ENCODE data around the gene ZYG11A.

The ZYG11A gene

GRCh38 chr1:52880206-52880605 is 37.6 kb downstream of the ZYG11A start:
- DNase-seq, result no peak

- no peak for DNase-seq
These were observed 44.9 kb downstream of the ZYG11A start for GRCh38 chr1:52887483-52887882.

- DNase-seq, result no peak
These were observed 50.1 kb downstream of the ZYG11A start for GRCh38 chr1:52892424-52893215.

GRCh38 chr1:52899445-52899894 is 56.9 kb downstream of the ZYG11A start:
- no peak for DNase-seq

- DNase-seq, result no peak
These were observed 57.8 kb downstream of the ZYG11A start for GRCh38 chr1:52900402-52900801.

GRCh38 chr1:52901384-52901783 is 58.8 kb downstream of the ZYG11A start:
- DNase-seq, result no peak

GRCh38 chr1:52904208-52904926 is 61.8 kb downstream of the ZYG11A start:
- DNase-seq, result no peak

- no peak for DNase-seq
These were observed 62.6 kb downstream of the ZYG11A start for GRCh38 chr1:52904927-52905698.

- no peak for DNase-seq
These were observed 63.6 kb downstream of the ZYG11A start for GRCh38 chr1:52906135-52906603.

- DNase-seq, result no peak
These were observed 64.7 kb downstream of the ZYG11A start for GRCh38 chr1:52907068-52907811.

GRCh38 chr1:52907812-52908153 is 65.2 kb downstream of the ZYG11A start:
- no peak for DNase-seq

- no peak for DNase-seq
These were observed 69.0 kb downstream of the ZYG11A start for GRCh38 chr1:52911541-52911940.

GRCh38 chr1:52913014-52913413 is 70.5 kb downstream of the ZYG11A start:
- DNase-seq, result no peak

- no peak for DNase-seq
These were observed 71.0 kb downstream of the ZYG11A start for GRCh38 chr1:52913537-52913936.

GRCh38 chr1:52914463-52914862 is 71.9 kb downstream of the ZYG11A start:
- DNase-seq, result no peak

GRCh38 chr1:52915211-52915854 is 72.8 kb downstream of the ZYG11A start:
- no peak for DNase-seq

GRCh38 chr1:52915855-52916220 is 73.3 kb downstream of the ZYG11A start:
- DNase-seq, result no peak

GRCh38 chr1:52916241-52916975 is 73.8 kb downstream of the ZYG11A start:
- DNase-seq, result no peak

- no peak for DNase-seq
These were observed 74.6 kb downstream of the ZYG11A start for GRCh38 chr1:52917156-52917555.

- no peak for DNase-seq
These were observed 75.0 kb downstream of the ZYG11A start for GRCh38 chr1:52917581-52917980.

GRCh38 chr1:52918201-52918600 is 75.6 kb downstream of the ZYG11A start:
- DNase-seq, result no peak

Data from NCI-H2107 (cell line).